ENCODE data around the gene AP4B1. TPM values are rescaled to one million over a fixed set of nuclear protein-coding genes. Genes with fewer than 3 reads are reported as not detected.
A peak's percentile ranks its signal among the peaks of the same experiment; 100 is the strongest.
"Not testable (repeated sequence)": the region's sequence is repeated elsewhere in the genome, so short reads cannot be mapped to it uniquely, and the experiment has no call there.

Gene AP4B1
- 10 to 100 TPM; 12.9 to 15.1 TPM for polyA plus RNA-seq

DNA sequence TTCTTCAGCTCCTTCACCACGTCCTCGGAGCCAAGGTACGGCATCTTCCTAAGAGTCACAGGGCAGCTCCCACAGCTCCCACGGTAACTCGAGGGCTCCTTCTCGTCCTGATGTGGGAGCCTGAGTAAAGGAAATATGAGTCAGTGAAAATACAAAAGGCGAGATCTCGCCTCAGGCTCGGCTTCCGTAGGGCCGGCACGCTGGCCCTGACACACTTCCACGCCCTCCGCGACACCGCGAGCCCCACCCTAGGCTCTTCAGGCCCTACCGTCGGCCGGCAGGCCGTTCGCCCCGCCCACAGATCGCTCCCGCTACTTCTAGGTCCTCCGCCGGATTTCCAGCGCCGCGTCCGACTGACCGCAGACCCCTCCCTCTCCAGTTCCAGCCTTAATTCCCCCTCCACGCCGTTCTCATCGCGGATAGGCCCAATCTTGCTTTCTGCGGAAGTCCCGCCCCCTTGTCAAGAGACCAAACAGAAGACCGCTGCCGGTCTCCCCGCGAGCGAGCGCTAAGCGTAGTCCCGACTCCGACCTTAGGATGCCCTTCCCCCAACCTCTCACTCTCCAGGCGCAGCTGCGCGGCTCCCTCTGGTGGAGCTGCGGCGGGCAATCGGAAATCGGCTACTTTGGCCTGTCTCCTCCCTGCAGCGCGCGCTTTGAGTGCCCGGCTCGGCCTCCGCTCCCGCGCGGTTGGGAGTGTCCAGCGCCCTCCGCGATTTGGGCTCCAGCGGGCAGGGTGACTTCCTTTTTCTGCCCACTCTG, at the start of gene AP4B1, which contains the start of gene DCLRE1B:
TSS of gene AP4B1 (minus strand) at position 126 of the 761 bp plus-strand sequence. CDS start at position 44, 82 bp downstream.
TSS of gene DCLRE1B (plus strand) at position 653 of the 761 bp plus-strand sequence. CDS start 261 bp downstream, outside the sequence.
- WGBS, 2 donors: 0% methylated on average over 65 to 67 of the region's 67 CpGs
- H3K9me3 ChIP-seq (ENCODE audit: control insufficient read depth in 2 of 2, insufficient read depth in 1 of 2, low read depth in 1 of 2, low read length in 1 of 2): no peaks in the 10 kb centered on the region
- peak within 1 kb of the TSS; percentile 85 to 99 for H3K27ac ChIP-seq (ENCODE audit: low read depth in 2 of 2, low read length in 1 of 2)
- peaks cover 0 to 2% of the 10 kb centered on the region in 2 donors for H3K4me1 ChIP-seq (ENCODE audit: control insufficient read depth in 2 of 2, insufficient read depth in 2 of 2, low read length in 1 of 2)
- H3K27me3 ChIP-seq (ENCODE audit: control insufficient read depth in 1 of 2, insufficient read depth in 2 of 2, low read length in 2 of 2): no peaks in the 10 kb centered on the region
- H3K36me3 ChIP-seq (ENCODE audit: control insufficient read depth in 2 of 2, insufficient read depth in 2 of 2, low read length in 1 of 2): peaks cover 0 to 11% of the 10 kb centered on the region in 2 donors
- H3K4me3 ChIP-seq (ENCODE audit: low read depth in 1 of 2, low read length in 2 of 2): peak within 1 kb of the TSS; percentile 65 to 83

DNA sequence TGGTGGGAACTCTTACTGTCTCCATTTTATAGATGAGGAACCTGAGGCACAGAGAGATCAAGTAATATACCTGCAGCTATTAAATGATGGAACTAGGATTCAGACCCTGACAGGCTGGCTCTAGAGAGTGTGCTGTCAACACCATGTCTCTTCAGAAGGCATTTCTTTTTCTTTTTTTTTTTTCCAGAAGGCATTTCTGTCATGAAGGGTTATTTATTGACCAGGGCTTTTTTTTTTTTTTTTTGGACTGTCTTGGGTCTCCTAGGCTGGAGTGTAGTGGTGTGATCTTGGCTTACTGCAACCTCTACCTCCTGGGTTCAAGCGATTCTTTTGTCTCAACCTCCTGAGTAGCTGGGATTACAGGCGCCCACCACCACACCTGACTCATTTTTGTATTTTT, 47.1 kb upstream of the AP4B1 start:
- Histone ChIP-seq H3K27me3 (ENCODE audit: control insufficient read depth in 1 of 2, insufficient read depth in 2 of 2, low read length in 2 of 2) (no peaks in the 10 kb centered on the region), H3K36me3 (ENCODE audit: control insufficient read depth in 2 of 2, insufficient read depth in 2 of 2, low read length in 1 of 2) (peaks cover 0 to 3% of the 10 kb centered on the region in 2 donors), H3K4me1 (ENCODE audit: control insufficient read depth in 2 of 2, insufficient read depth in 2 of 2, low read length in 1 of 2) (peaks cover 0 to 3% of the 10 kb centered on the region in 2 donors), H3K9me3 (ENCODE audit: control insufficient read depth in 2 of 2, insufficient read depth in 1 of 2, low read depth in 1 of 2, low read length in 1 of 2) (no peaks in the 10 kb centered on the region), H3K4me3 (ENCODE audit: low read depth in 1 of 2, low read length in 2 of 2) (no peak overlapping the region), H3K27ac (ENCODE audit: low read depth in 2 of 2, low read length in 1 of 2) (no peak overlapping the region)
- WGBS, 2 donors: 95 to 98% methylated on average over 2 of the region's 2 CpGs

DNA sequence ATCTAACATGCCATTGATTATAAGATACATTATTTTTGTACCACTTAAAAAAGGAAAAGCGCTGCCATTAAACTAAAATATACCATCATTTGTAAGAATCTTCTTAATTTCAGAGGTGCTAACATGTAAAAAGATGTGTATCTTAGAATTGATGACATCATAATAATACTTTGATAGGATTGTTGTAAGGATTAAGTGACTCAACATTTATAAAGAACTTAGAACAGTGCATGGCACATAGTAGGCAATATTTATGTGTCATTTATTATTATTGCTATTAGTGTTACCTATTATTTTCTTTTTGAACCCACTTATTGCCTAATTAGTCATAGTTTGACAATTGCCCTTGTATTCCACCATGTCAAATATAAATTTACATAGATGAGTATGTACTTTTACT, 46.3 kb upstream of the AP4B1 start:
- H3K27ac ChIP-seq (ENCODE audit: low read depth in 2 of 2, low read length in 1 of 2): no peak overlapping the region
- peaks cover 0 to 3% of the 10 kb centered on the region in 2 donors for H3K4me1 ChIP-seq (ENCODE audit: control insufficient read depth in 2 of 2, insufficient read depth in 2 of 2, low read length in 1 of 2)
- WGBS, 2 donors: 98 to 99% methylated on average over 1 of the region's 1 CpG
- H3K27me3 ChIP-seq (ENCODE audit: control insufficient read depth in 1 of 2, insufficient read depth in 2 of 2, low read length in 2 of 2): no peaks in the 10 kb centered on the region
- H3K4me3 ChIP-seq (ENCODE audit: low read depth in 1 of 2, low read length in 2 of 2): no peak overlapping the region
- no peaks in the 10 kb centered on the region for H3K9me3 ChIP-seq (ENCODE audit: control insufficient read depth in 2 of 2, insufficient read depth in 1 of 2, low read depth in 1 of 2, low read length in 1 of 2)
- H3K36me3 ChIP-seq (ENCODE audit: control insufficient read depth in 2 of 2, insufficient read depth in 2 of 2, low read length in 1 of 2): peaks cover 0 to 3% of the 10 kb centered on the region in 2 donors

DNA sequence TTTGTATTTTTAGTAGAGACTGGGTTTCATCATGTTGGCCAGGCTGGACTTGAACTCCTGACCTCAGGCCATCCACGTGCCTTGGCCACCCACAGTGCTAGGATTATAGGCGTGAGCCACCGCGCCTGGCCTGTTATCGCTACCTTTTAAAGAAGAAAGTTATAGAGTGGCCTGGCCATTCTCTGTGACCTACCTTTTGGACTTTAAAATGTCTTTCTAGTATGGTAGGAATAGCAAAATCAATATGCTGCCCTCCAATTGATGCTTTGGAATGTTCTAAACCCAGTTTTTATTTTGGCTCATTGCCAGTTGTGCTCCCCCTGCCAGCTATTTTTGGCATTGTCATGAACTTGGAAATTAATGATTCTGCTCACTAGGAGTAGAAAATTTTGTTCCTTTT, 44.4 kb upstream of the AP4B1 start:
- Histone ChIP-seq H3K4me3 (ENCODE audit: low read depth in 1 of 2, low read length in 2 of 2) (no peak overlapping the region), H3K27ac (ENCODE audit: low read depth in 2 of 2, low read length in 1 of 2) (no peak overlapping the region), H3K36me3 (ENCODE audit: control insufficient read depth in 2 of 2, insufficient read depth in 2 of 2, low read length in 1 of 2) (peaks cover 0 to 3% of the 10 kb centered on the region in 2 donors), H3K27me3 (ENCODE audit: control insufficient read depth in 1 of 2, insufficient read depth in 2 of 2, low read length in 2 of 2) (no peaks in the 10 kb centered on the region), H3K4me1 (ENCODE audit: control insufficient read depth in 2 of 2, insufficient read depth in 2 of 2, low read length in 1 of 2) (peaks cover 0 to 3% of the 10 kb centered on the region in 2 donors), H3K9me3 (ENCODE audit: control insufficient read depth in 2 of 2, insufficient read depth in 1 of 2, low read depth in 1 of 2, low read length in 1 of 2) (no peaks in the 10 kb centered on the region)
- 67 to 74% methylated on average over 5 of the region's 5 CpGs for WGBS, 2 donors

DNA sequence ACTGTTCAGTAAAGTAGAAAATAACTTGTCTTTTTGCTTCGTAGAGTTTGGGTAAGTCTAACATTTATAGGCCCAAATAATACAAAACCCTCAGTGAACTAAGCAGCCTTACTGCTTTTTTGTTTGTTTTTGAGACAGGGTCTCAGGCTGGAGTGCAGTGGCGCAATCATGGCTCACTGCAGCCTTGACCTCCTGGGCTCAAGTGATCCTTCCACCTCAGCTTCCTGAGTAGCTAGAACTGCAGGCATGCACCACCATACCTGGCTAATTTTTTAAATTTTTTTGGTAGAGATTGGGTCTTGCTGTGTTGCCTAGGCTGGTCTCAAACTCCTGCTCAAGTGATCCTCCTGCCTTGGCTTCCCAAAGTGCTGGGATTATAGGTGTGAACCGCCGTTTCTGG, 43.6 kb upstream of the AP4B1 start:
- H3K4me3 ChIP-seq (ENCODE audit: low read depth in 1 of 2, low read length in 2 of 2); H3K9me3 ChIP-seq (ENCODE audit: control insufficient read depth in 2 of 2, insufficient read depth in 1 of 2, low read depth in 1 of 2, low read length in 1 of 2); H3K4me1 ChIP-seq (ENCODE audit: control insufficient read depth in 2 of 2, insufficient read depth in 2 of 2, low read length in 1 of 2); H3K36me3 ChIP-seq (ENCODE audit: control insufficient read depth in 2 of 2, insufficient read depth in 2 of 2, low read length in 1 of 2); H3K27ac ChIP-seq (ENCODE audit: low read depth in 2 of 2, low read length in 1 of 2); H3K27me3 ChIP-seq (ENCODE audit: control insufficient read depth in 1 of 2, insufficient read depth in 2 of 2, low read length in 2 of 2): not testable (repeated sequence)
- WGBS, 2 donors: 69 to 74% methylated on average over 4 of the region's 4 CpGs

DNA sequence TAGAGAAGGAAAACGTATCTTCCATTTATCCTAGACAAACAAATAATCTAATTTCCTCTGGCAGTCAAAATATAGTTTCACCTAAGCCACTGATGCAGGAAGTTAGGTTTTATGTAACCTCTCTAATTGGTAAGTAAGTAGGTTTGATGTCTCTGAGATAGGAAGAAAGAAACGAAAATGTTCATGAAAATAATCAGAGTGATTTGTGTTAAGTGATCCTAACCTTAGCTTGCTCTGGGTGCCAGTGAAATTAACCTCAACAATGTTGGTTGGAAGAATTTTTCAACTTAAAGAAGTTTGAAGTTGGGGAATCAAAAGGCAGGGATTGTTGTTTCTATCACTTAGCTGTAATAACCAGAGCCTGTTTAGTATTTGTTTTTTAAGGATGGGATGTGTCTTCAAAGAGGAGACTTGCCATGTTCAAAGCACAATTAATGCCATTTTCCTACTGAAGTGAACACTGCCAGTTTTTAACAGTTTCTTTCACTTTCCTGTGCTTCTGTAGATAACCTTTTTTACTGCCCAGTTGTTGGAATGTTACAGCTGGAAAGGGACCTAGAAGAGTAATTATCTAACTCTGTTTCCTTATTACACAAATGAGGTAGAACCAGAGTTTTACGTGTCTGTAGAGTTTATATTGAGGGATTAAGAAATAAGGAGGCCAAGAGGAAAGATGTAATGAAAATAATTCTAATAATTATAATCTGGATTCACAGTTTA, 42.9 kb upstream of the AP4B1 start:
- H3K36me3 ChIP-seq (ENCODE audit: control insufficient read depth in 2 of 2, insufficient read depth in 2 of 2, low read length in 1 of 2): peaks cover 0 to 3% of the 10 kb centered on the region in 2 donors
- peaks cover 0 to 3% of the 10 kb centered on the region in 2 donors for H3K4me1 ChIP-seq (ENCODE audit: control insufficient read depth in 2 of 2, insufficient read depth in 2 of 2, low read length in 1 of 2)
- no peak overlapping the region for H3K4me3 ChIP-seq (ENCODE audit: low read depth in 1 of 2, low read length in 2 of 2)
- WGBS, 2 donors: 13 to 18% methylated on average over 3 of the region's 3 CpGs
- H3K27me3 ChIP-seq (ENCODE audit: control insufficient read depth in 1 of 2, insufficient read depth in 2 of 2, low read length in 2 of 2): no peaks in the 10 kb centered on the region
- H3K27ac ChIP-seq (ENCODE audit: low read depth in 2 of 2, low read length in 1 of 2): peak overlapping the region in 1 of 2 donors; percentile 34
- no peaks in the 10 kb centered on the region for H3K9me3 ChIP-seq (ENCODE audit: control insufficient read depth in 2 of 2, insufficient read depth in 1 of 2, low read depth in 1 of 2, low read length in 1 of 2)

DNA sequence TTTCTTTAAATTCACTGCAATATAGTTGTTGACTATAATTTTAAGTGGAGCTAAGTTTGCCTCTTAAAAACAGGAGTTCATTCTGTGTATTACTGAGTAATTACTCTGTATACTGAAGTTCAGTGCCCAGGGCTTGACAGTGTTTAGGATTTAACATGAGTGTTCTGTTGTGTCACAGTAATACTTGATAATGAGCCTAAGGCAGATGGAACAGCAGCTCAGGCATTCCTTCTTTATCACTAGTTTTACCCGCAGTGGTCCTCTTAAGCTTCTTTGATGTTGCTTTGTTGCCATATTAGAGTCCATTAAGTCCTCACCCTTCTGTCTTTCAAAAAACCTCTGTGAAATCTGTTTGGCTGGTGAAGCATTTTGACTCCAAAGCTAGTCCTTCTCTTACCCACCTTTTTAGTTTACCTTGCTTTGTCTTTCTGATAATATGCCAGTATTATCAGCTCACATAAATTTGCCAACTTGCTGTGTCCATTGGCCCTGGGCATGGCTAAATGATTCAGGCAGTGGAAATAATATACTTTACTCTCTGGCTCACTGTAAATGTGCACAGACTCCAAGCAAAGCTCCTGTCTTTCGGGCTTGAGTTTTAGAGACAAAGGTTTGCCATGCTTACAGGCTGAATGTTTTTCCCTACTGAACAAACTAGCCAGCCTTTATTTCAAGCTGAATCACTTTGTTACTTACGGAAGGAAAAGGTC, 42.2 kb upstream of the AP4B1 start:
- 33 to 42% methylated on average over 3 of the region's 3 CpGs for WGBS, 2 donors
- no peak overlapping the region for H3K4me3 ChIP-seq (ENCODE audit: low read depth in 1 of 2, low read length in 2 of 2)
- H3K27me3 ChIP-seq (ENCODE audit: control insufficient read depth in 1 of 2, insufficient read depth in 2 of 2, low read length in 2 of 2): no peaks in the 10 kb centered on the region
- peaks cover 0 to 3% of the 10 kb centered on the region in 2 donors for H3K36me3 ChIP-seq (ENCODE audit: control insufficient read depth in 2 of 2, insufficient read depth in 2 of 2, low read length in 1 of 2)
- peak overlapping the region in 1 of 2 donors; percentile 34 for H3K27ac ChIP-seq (ENCODE audit: low read depth in 2 of 2, low read length in 1 of 2)
- no peaks in the 10 kb centered on the region for H3K9me3 ChIP-seq (ENCODE audit: control insufficient read depth in 2 of 2, insufficient read depth in 1 of 2, low read depth in 1 of 2, low read length in 1 of 2)
- H3K4me1 ChIP-seq (ENCODE audit: control insufficient read depth in 2 of 2, insufficient read depth in 2 of 2, low read length in 1 of 2): peaks cover 0 to 3% of the 10 kb centered on the region in 2 donors

DNA sequence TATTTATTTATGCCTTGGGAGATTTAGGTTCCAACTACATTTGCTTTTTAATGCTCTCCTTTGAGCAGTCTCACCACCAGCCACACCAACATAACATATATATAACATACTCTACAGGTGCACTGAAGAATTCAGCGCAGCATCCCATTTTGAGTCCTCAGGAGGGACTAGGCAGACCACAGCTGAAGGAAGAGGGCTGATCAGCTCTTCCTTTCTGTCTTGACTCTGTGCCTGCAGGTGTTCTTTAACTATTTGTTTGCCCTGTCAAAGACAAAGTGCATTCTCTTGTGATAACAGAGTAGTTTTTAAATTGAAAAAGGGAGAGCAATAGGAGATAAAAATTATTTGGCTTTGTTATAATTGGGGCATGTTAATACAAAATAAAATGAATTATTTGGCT, 41.5 kb upstream of the AP4B1 start:
- Histone ChIP-seq H3K36me3 (ENCODE audit: control insufficient read depth in 2 of 2, insufficient read depth in 2 of 2, low read length in 1 of 2) (peaks cover 1 to 5% of the 10 kb centered on the region in 2 donors), H3K27ac (ENCODE audit: low read depth in 2 of 2, low read length in 1 of 2) (no peak overlapping the region), H3K9me3 (ENCODE audit: control insufficient read depth in 2 of 2, insufficient read depth in 1 of 2, low read depth in 1 of 2, low read length in 1 of 2) (no peaks in the 10 kb centered on the region), H3K4me3 (ENCODE audit: low read depth in 1 of 2, low read length in 2 of 2) (no peak overlapping the region), H3K4me1 (ENCODE audit: control insufficient read depth in 2 of 2, insufficient read depth in 2 of 2, low read length in 1 of 2) (peaks cover 0 to 3% of the 10 kb centered on the region in 2 donors), H3K27me3 (ENCODE audit: control insufficient read depth in 1 of 2, insufficient read depth in 2 of 2, low read length in 2 of 2) (no peaks in the 10 kb centered on the region)
- 38 to 69% methylated on average over 1 of the region's 1 CpG for WGBS, 2 donors

DNA sequence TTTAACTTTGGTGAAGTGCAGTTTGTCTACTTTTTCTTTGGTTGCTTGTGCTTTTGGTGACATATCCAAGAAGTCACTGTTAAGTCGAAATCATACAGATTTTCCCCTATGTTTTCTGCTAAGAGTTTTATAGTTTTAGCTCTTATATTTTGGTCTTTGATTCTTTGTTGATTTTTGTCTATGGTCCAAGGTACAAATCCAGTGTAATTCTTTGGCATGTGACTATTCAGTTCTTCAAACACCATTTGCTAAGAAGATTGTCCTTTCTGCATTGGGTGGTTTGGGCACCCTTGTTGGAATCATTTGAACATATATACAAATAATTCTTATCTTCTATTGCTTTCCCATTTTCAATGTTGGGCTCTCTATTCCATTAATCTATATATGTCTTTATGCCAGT, 40.7 kb upstream of the AP4B1 start:
- peaks cover 3 to 10% of the 10 kb centered on the region in 2 donors for H3K36me3 ChIP-seq (ENCODE audit: control insufficient read depth in 2 of 2, insufficient read depth in 2 of 2, low read length in 1 of 2)
- WGBS, 2 donors: 97 to 100% methylated on average over 1 of the region's 1 CpG
- H3K9me3 ChIP-seq (ENCODE audit: control insufficient read depth in 2 of 2, insufficient read depth in 1 of 2, low read depth in 1 of 2, low read length in 1 of 2): no peaks in the 10 kb centered on the region
- H3K27ac ChIP-seq (ENCODE audit: low read depth in 2 of 2, low read length in 1 of 2): no peak overlapping the region
- no peaks in the 10 kb centered on the region for H3K27me3 ChIP-seq (ENCODE audit: control insufficient read depth in 1 of 2, insufficient read depth in 2 of 2, low read length in 2 of 2)
- peaks cover 0 to 3% of the 10 kb centered on the region in 2 donors for H3K4me1 ChIP-seq (ENCODE audit: control insufficient read depth in 2 of 2, insufficient read depth in 2 of 2, low read length in 1 of 2)
- H3K4me3 ChIP-seq (ENCODE audit: low read depth in 1 of 2, low read length in 2 of 2): no peak overlapping the region

All from esophagus (tissue), 2 donors.